Lung (tissue), 12 donors: ENCODE measurements around the gene RCOR3. TPM values are rescaled to one million over a fixed set of nuclear protein-coding genes. Genes with fewer than 3 reads are reported as not detected.

Experiments used
- ATAC-seq: fragments of 200-7000 bp; cut with Tn5 transposase; one replicate; pipeline ENCODE4 v1.9.1; 2020; ENCODE audit warnings: moderate number of reproducible peaks; ENCODE audit not compliant: insufficient read depth, low FRiP score
- DNase-seq, 3 donors: peaks; one replicate each; pipeline ENCODE4 v3.0.0-alpha.2; 2013 to 2017
- H3K27ac ChIP-seq, 2 donors: one replicate each; pipeline ENCODE4 v1.5.1; 2013; ENCODE audit warnings: mild to moderate bottlenecking in 2 of 2, moderate library complexity in 2 of 2, control low read depth in 1 of 2, inconsistent platforms in 1 of 2, low read depth in 1 of 2, low read length in 1 of 2
- H3K27me3 ChIP-seq, 3 donors: one replicate each; pipeline ENCODE4 v1.5.1; 2013; ENCODE audit warnings: low read length in 2 of 3; ENCODE audit not compliant: control insufficient read depth in 3 of 3, insufficient read depth in 3 of 3
- H3K36me3 ChIP-seq, 4 donors: one replicate each; pipeline ENCODE4 v1.5.1; 2013; ENCODE audit warnings: low read length in 4 of 4, mild to moderate bottlenecking in 1 of 4, moderate library complexity in 1 of 4; ENCODE audit not compliant: control insufficient read depth in 4 of 4, insufficient read depth in 4 of 4
- H3K4me1 ChIP-seq, 5 donors: one replicate each; pipeline ENCODE4 v1.5.1; 2013; ENCODE audit warnings: low read length in 5 of 5, mild to moderate bottlenecking in 2 of 5, moderate library complexity in 1 of 5; ENCODE audit not compliant: control insufficient read depth in 5 of 5, insufficient read depth in 5 of 5
- H3K4me3 ChIP-seq: one replicate; pipeline ENCODE4 v1.5.1; 2013; ENCODE audit warnings: mild to moderate bottlenecking, control low read depth, moderate library complexity
- H3K9ac ChIP-seq, 2 donors: one replicate each; pipeline ENCODE4 v1.5.1; 2013; ENCODE audit warnings: low read length in 2 of 2, control low read depth in 1 of 2; ENCODE audit not compliant: insufficient read depth in 1 of 2
- H3K9me3 ChIP-seq, 4 donors: one replicate each; pipeline ENCODE4 v1.5.1; 2013; ENCODE audit warnings: low read length in 3 of 4, mild to moderate bottlenecking in 1 of 4, moderate library complexity in 1 of 4; ENCODE audit not compliant: control insufficient read depth in 4 of 4, insufficient read depth in 3 of 4
- CTCF ChIP-seq: IDR thresholded peaks from 2 replicates; pipeline ENCODE4 v1.5.1; 2012; ENCODE audit warnings: mild to moderate bottlenecking; ENCODE audit errors: control extremely low read depth, extremely low read depth
- WGBS, 2 donors: extraction: QIAGEN DNeasy Blood & Tissue Kit; methylation state at CpG; one replicate each; pipeline ENCODE4 v1.1.7; 2013; 5-methylcytosine and 5-hydroxymethylcytosine counted together
- polyA plus RNA-seq, 2 donors: library from polyadenylated mRNA; stranded (reverse); fragments of 200-250 nt; gene quantifications; one replicate each; pipeline ENCODE4 v1.2.1, GENCODE V29; 2013
- total RNA-seq, 2 donors: library from RNA; depleted of rRNA in 1 of 2; stranded (reverse); fragments of >200 nt in 1 of 2; gene quantifications; one replicate each; pipeline ENCODE4 v1.2.1, GENCODE V29; 2014 to 2021
- donor health status: control.
- donor health status: control.
- donor health status: Bipolar disorder and iron deficiency.
- donor health status: healthy.
- donor health status: DM: yes; HTN: yes; CAD: no.

Gene RCOR3
- total and polyA plus RNA-seq, 4 donors = 16.6 to 102 (median 34.4) TPM

- Histone ChIP-seq H3K9me3 (no peaks in the 10 kb centered on the region), H3K36me3 (no peaks in the 10 kb centered on the region), H3K27me3 (peaks cover 0 to 10% (median 2%) of the 10 kb centered on the region in 3 donors), H3K4me1 (peaks cover 0 to 13% (median 4%) of the 10 kb centered on the region in 5 donors), H3K9ac (peak overlapping the region in 1 of 2 donors; percentile 59), H3K27ac (peak overlapping the region in 1 of 2 donors; percentile 68), H3K4me3 (peak overlapping the region; percentile 68)
- TF ChIP-seq CTCF = no peak
- ATAC-seq (no peak), DNase-seq (peak; percentile 57 to 76 (median 75))
- 4 to 11% methylated on average over 16 of the region's 16 CpGs for WGBS, 2 donors
These were observed 68.3 kb downstream of the RCOR3 start for GRCh38 chr1:211327346-211327921.

- ATAC-seq = no peak
- 86 to 92% methylated on average over 11 of the region's 11 CpGs for WGBS, 2 donors
- Histone ChIP-seq H3K9me3 (no peaks in the 10 kb centered on the region), H3K27me3 (peaks cover 0 to 10% (median 2%) of the 10 kb centered on the region in 3 donors), H3K9ac (no peak overlapping the region), H3K4me1 (peaks cover 0 to 13% (median 4%) of the 10 kb centered on the region in 5 donors), H3K4me3 (no peak overlapping the region), H3K36me3 (no peaks in the 10 kb centered on the region), H3K27ac (no peak overlapping the region)
- no peak for DNase-seq
- TF ChIP-seq CTCF = no peak
These were observed 69.0 kb downstream of the RCOR3 start for GRCh38 chr1:211328084-211328694.

DNA sequence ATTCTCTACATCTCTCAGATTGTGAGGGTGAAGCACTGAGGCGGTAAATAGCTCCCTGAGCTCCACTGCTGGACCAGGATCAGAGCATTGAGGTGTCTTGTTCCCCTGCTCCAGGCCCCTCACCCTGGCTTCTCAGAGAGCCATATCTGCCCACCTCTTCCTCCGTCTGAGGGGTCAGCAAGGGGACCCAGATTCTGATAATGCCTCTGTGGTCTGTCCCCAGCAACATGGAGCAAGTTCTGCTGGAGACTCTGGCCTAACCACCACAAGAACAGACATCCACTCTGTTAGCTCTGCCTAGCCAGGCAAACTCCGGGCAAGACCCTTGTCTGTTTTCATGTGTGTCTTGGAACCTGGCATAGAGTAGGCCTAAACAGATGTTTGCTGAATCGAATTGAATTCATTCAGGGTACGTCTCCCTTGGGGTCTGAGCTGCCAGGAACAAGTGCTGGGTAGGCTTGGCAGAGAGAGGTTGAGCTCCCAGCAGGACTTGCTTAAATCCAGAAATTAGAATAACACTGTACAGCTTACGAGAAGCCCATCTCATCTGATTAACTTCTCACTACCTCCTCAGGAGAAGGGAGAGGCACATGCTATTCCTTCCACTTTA, 69.8 kb downstream of the RCOR3 start:
- H3K27ac ChIP-seq = no peak overlapping the region
- no peak overlapping the region for H3K9ac ChIP-seq

More for the DNA sequence above, 69.8 kb downstream of the RCOR3 start:
- TF ChIP-seq CTCF = no peak
- 88 to 89% methylated on average over 6 of the region's 6 CpGs for WGBS, 2 donors
- ATAC-seq (no peak), DNase-seq (no peak)
- Histone ChIP-seq H3K27me3 (peaks cover 0 to 7% (median 2%) of the 10 kb centered on the region in 3 donors), H3K36me3 (no peaks in the 10 kb centered on the region), H3K9me3 (no peaks in the 10 kb centered on the region), H3K4me1 (peaks cover 0 to 13% (median 4%) of the 10 kb centered on the region in 5 donors), H3K4me3 (no peak overlapping the region)
